HG03521 (cell line): ENCODE results near the gene USP53.
"Not testable (repeated sequence)": the region's sequence is repeated elsewhere in the genome, so short reads cannot be mapped to it uniquely, and the experiment has no call there.

Source experiments
- ATAC-seq: cut with Tn5 transposase; IDR thresholded peaks from one replicate; pipeline ENCODE4 v1.9.1; 2021; ENCODE audit warnings: mild to moderate bottlenecking, moderate library complexity; ENCODE audit not compliant: unreplicated experiment

USP53 gene

GRCh38 chr4:119313237-119313636 lies 100.7 kb downstream of the USP53 start:
- no peak for ATAC-seq

- ATAC-seq: no peak
Measured at GRCh38 chr4:119314356-119314755, 101.8 kb downstream of the USP53 start.

GRCh38 chr4:119315036-119315435 lies 102.5 kb downstream of the USP53 start:
- ATAC-seq: no peak

- no peak for ATAC-seq
Measured at GRCh38 chr4:119317990-119318389, 105.5 kb downstream of the USP53 start.

GRCh38 chr4:119321921-119322687 lies 109.6 kb downstream of the USP53 start, which contains the start of gene FABP2:
Gene FABP2, minus strand, starts transcription at chr4:119322138. Its CDS starts 36 bp downstream, at chr4:119322102.
- ATAC-seq: no peak

GRCh38 chr4:119328695-119329094 lies 116.2 kb downstream of the USP53 start:
- no peak for ATAC-seq

GRCh38 chr4:119329835-119330620 lies 117.5 kb downstream of the USP53 start:
- no peak for ATAC-seq

GRCh38 chr4:119336332-119336979 lies 123.9 kb downstream of the USP53 start:
- not testable (repeated sequence) for ATAC-seq

GRCh38 chr4:119337010-119337409 lies 124.5 kb downstream of the USP53 start:
- ATAC-seq: no peak

- ATAC-seq: not testable (repeated sequence)
Measured at GRCh38 chr4:119339895-119340294, 127.4 kb downstream of the USP53 start.

- ATAC-seq: not testable (repeated sequence)
Measured at GRCh38 chr4:119343293-119343692, 130.8 kb downstream of the USP53 start.
